Caki2 (cell line): ENCODE measurements around the gene DNAJB12. TPM values are rescaled to one million over a fixed set of nuclear protein-coding genes. Genes with fewer than 3 reads are reported as not detected.

Source experiments
- total RNA-seq: library from RNA; depleted of rRNA; stranded (reverse); fragments of >200 nt; shearing (Covaris generic); gene quantifications from 2 replicates; pipeline ENCODE4 v1.2.3, GENCODE V29; 2014; ENCODE audit warnings: low replicate concordance; rRNA removed

DNAJB12 gene
- total RNA-seq, 1 experiment from 2014 or later: 26.9 TPM

Other genes starting within 250 kb of the DNAJB12 start
- gene ANAPC16, start 138.9 kb downstream of the DNAJB12 start, total RNA-seq: 279 and 280 TPM in 2 replicates
- 55.1 and 82.7 TPM in 2 replicates for gene ASCC1, start 138.6 kb downstream of the DNAJB12 start, total RNA-seq
- 408 and 445 TPM in 2 replicates for gene DDIT4, start 81.0 kb downstream of the DNAJB12 start, total RNA-seq